ENCODE results near the gene TSHZ2.

DNA sequence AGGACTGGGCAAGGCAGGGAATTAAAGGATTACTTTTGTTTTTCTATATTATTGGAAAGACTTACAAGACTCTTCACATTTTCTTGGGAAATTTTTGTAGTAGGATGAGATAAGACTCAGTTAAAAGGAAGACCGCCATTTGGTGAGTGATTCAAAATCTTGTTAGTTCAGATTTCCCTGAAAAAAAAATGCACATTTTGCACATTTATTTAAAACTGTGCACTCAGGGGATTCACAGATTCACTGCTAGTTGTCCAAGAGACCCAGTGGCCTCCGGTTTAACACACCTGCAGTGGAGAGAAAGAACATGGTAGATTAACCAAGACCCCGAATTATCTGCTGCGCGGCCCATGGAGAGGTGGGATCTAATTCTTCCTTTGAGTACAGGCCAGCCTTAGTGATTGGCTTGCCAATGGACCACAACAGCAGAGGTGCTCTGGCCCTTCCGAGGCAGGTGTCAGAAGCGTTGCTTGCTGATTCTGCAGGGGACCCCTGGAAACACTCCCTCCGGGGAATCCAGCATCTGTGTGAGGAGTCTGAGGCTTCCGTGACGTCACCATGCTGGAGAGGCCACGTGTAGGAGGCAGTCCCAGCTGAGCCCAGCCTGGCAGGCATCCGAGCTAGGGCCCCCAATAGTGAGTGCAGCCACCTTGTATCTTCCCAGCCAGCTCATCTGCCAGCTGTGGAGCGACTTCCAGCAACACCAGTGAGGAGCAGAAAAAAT, 552.6 kb downstream of the TSHZ2 start:
- TF ChIP-seq ESRRA (CRISPR knock-in tag; IDR thresholded peaks at IDR 0.05; ENCODE audit: borderline replicate concordance) (no peak), ATF2 (CRISPR knock-in tag; IDR thresholded peaks at IDR 0.05; ENCODE audit: borderline replicate concordance, low read depth) (no peak), CTCF (IDR thresholded peaks at IDR 0.05) (no peak)

Measured in WTC11 (cell line).